Left lung (tissue), 10 donors: ENCODE results near the gene NPAS2. TPM values are rescaled to one million over a fixed set of nuclear protein-coding genes. Genes with fewer than 3 reads are reported as not detected.

Experiments used
- ATAC-seq: fragments of 200-7000 bp; cut with Tn5 transposase; one replicate; pipeline ENCODE4 v1.9.1; 2020; ENCODE audit warnings: moderate library complexity
- DNase-seq, 4 donors: peaks; one replicate each; pipeline ENCODE4 v3.0.0-alpha.2; 2013 to 2020
- H3K27ac ChIP-seq, 2 donors: fragments of 200-600 bp; sonication (generic) in 1 of 2; one replicate each; pipeline versions ENCODE4 v1.5.0 to v1.8.0; 2020 to 2021
- H3K27me3 ChIP-seq, 2 donors: fragments of 200-600 bp; sonication (generic) in 1 of 2; one replicate each; pipeline versions ENCODE4 v1.5.0 to v1.8.0; 2020 to 2021
- H3K36me3 ChIP-seq, 2 donors: fragments of 200-600 bp; sonication (generic) in 1 of 2; one replicate each; pipeline versions ENCODE4 v1.5.0 to v1.8.0; 2020 to 2021
- H3K4me1 ChIP-seq, 2 donors: fragments of 200-600 bp; one replicate each; pipeline ENCODE4 v1.8.0; 2021
- H3K4me3 ChIP-seq, 2 donors: fragments of 200-600 bp; sonication (generic) in 1 of 2; one replicate each; pipeline versions ENCODE4 v1.5.0 to v1.8.0; 2020 to 2021; ENCODE audit warnings: mild to moderate bottlenecking in 1 of 2
- H3K9me3 ChIP-seq, 2 donors: fragments of 200-600 bp; sonication (generic) in 1 of 2; one replicate each; pipeline versions ENCODE4 v1.5.0 to v1.8.0; 2020 to 2021
- CTCF ChIP-seq, 2 donors: fragments of 200-600 bp; sonication (generic) in 1 of 2; IDR thresholded peaks; one replicate each; pipeline versions ENCODE4 v1.5.0 to v1.8.0; 2021; ENCODE audit warnings: antibody characterized with exemption in 2 of 2
- intact Hi-C, 2 donors: fragments of 100-400 bp; cut with DNase I; formaldehyde crosslinking; loops; one replicate each; pipeline versions ENCODE4 v1.11.2 to v1.14.2; 2022
- polyA plus RNA-seq, 6 donors: library from polyadenylated mRNA; unstranded; fragments of 120-200 nt; gene quantifications; one replicate each; pipeline ENCODE4 v1.2.1, GENCODE V29; 2013; ENCODE audit not compliant: insufficient read length in 6 of 6
- total RNA-seq, 2 donors: library from RNA; stranded (reverse); fragmentation: NEBNext Ultra II Directional; extraction: Animal tissue kit (Norgen Biotek cat#: 25700); gene quantifications; one replicate each; pipeline ENCODE4 v1.2.1, GENCODE V29; 2021
- donor health status: DM: no; HTN: yes; CAD: no.
- donor health status: DM: no; HTN: no; CAD: no.

The NPAS2 gene
- total and polyA plus RNA-seq, 8 donors, result 18.8 to 40.2 (median 35.0) TPM

GRCh38 chr2:100999995-101000394 lies 180.1 kb downstream of the NPAS2 start:
- intact Hi-C loops, result no loop called here

GRCh38 chr2:101001691-101002561 lies 182.0 kb downstream of the NPAS2 start, which contains the start of gene RPL31:
Gene RPL31 (plus strand): TSS chr2:101002289. CDS start chr2:101002702, 413 bp downstream.
- Histone ChIP-seq H3K27me3 (no peaks in the 10 kb centered on the region), H3K9me3 (no peaks in the 10 kb centered on the region), H3K36me3 (peaks cover 0 to 35% of the 10 kb centered on the region in 2 donors), H3K27ac (peak within 1 kb of the TSS; percentile 82 to 86), H3K4me3 (peak within 1 kb of the TSS; percentile 72 to 84), H3K4me1 (peaks cover 9 to 37% of the 10 kb centered on the region in 2 donors)
- DNase-seq, result peak; percentile 96 to 99 (median 98)
- no peak for TF ChIP-seq CTCF (IDR thresholded peaks at IDR 0.05)
- ATAC-seq, result peak; percentile 98
- intact Hi-C loops, result no loop called here

More at GRCh38 chr2:100999995-101000394, 180.1 kb downstream of the NPAS2 start:
- DNase-seq (no peak), ATAC-seq (no peak)
- no peak for TF ChIP-seq CTCF (IDR thresholded peaks at IDR 0.05)
- no peak overlapping the region for H3K4me3 ChIP-seq
- H3K9me3 ChIP-seq, result no peaks in the 10 kb centered on the region
- no peak overlapping the region for H3K27ac ChIP-seq
- H3K36me3 ChIP-seq, result peaks cover 0 to 16% of the 10 kb centered on the region in 2 donors
- no peaks in the 10 kb centered on the region for H3K27me3 ChIP-seq
- H3K4me1 ChIP-seq, result peaks cover 9 to 26% of the 10 kb centered on the region in 2 donors

DNA sequence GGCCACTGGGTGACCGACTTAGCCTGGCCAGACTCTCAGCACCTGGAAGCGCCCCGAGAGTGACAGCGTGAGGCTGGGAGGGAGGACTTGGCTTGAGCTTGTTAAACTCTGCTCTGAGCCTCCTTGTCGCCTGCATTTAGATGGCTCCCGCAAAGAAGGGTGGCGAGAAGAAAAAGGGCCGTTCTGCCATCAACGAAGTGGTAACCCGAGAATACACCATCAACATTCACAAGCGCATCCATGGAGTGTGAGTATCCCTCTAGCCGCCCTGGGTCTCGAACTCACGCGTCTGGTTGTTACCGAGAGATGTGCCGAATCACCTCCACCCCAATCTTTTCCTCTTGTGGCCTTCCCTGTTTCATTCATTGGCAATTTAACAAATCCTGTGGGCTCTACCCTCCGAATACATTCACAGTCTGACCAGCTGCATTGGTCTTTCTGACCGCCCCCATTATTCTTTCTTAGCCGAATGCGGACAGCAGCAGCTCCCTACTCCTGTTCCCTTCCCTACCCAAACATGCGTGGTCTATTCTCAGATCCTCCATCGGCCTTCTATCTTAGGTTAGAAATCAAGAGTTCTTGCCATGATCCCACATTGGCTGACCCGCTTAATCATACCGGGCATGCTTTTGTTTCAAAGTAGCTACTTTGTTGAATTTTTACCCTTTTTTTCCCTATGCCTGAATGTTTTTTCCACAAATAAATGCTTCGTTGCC lies 182.8 kb downstream of the NPAS2 start:
- Histone ChIP-seq H3K27ac (peak overlapping the region; percentile 82 to 86), H3K27me3 (no peaks in the 10 kb centered on the region), H3K36me3 (peaks cover 0 to 43% of the 10 kb centered on the region in 2 donors), H3K4me3 (peak overlapping the region; percentile 72 to 84), H3K9me3 (no peaks in the 10 kb centered on the region), H3K4me1 (peaks cover 9 to 43% of the 10 kb centered on the region in 2 donors)
- intact Hi-C loops, result no loop called here
- no peak for TF ChIP-seq CTCF (IDR thresholded peaks at IDR 0.05)
- no peak for DNase-seq
- peak; percentile 8 for ATAC-seq

GRCh38 chr2:101003278-101003775 lies 183.4 kb downstream of the NPAS2 start:
- DNase-seq (no peak), ATAC-seq (no peak)
- H3K27ac ChIP-seq, result peak overlapping the region in 1 of 2 donors; percentile 86
- peaks cover 9 to 46% of the 10 kb centered on the region in 2 donors for H3K4me1 ChIP-seq
- peak overlapping the region; percentile 72 to 84 for H3K4me3 ChIP-seq
- peaks cover 0 to 49% of the 10 kb centered on the region in 2 donors for H3K36me3 ChIP-seq
- no peaks in the 10 kb centered on the region for H3K27me3 ChIP-seq
- TF ChIP-seq CTCF (IDR thresholded peaks at IDR 0.05), result no peak
- intact Hi-C loops, result no loop called here
- H3K9me3 ChIP-seq, result no peaks in the 10 kb centered on the region
